Progenitor cell of endocrine pancreas (in vitro differentiated cells): ENCODE results near the gene PRKCE. TPM values are rescaled to one million over a fixed set of nuclear protein-coding genes. Genes with fewer than 3 reads are reported as not detected.

Experiments
- DNase-seq: peaks from one replicate; pipeline ENCODE4 v3.0.0; 2021; ENCODE audit warnings: low spot score; ENCODE audit not compliant: unreplicated experiment
- H3K27ac Mint-ChIP-seq: 2 replicates; pipeline ENCODE4 v1.8.0; 2021; ENCODE audit warnings: mild to moderate bottlenecking, moderate library complexity, mixed read lengths
- H3K27me3 Mint-ChIP-seq: 2 replicates; pipeline ENCODE4 v1.8.0; 2021; ENCODE audit warnings: mixed read lengths
- H3K36me3 Mint-ChIP-seq: 2 replicates; pipeline ENCODE4 v1.8.0; 2022; ENCODE audit warnings: mixed read lengths; ENCODE audit not compliant: insufficient read depth
- H3K4me1 Mint-ChIP-seq: 2 replicates; pipeline ENCODE4 v1.8.0; 2021; ENCODE audit warnings: low read depth, mixed read lengths
- H3K4me3 Mint-ChIP-seq: 2 replicates; pipeline ENCODE4 v1.8.0; 2021; ENCODE audit warnings: low read depth, mild to moderate bottlenecking, moderate library complexity, mixed read lengths
- H3K9me3 Mint-ChIP-seq: 2 replicates; pipeline ENCODE4 v1.8.0; 2021; ENCODE audit warnings: low read depth, mixed read lengths
- total RNA-seq: library from RNA; stranded (reverse); gene quantifications from 2 replicates; pipeline ENCODE4 v1.2.1, GENCODE V29; 2021
- TF ChIP-seq, protein P1 (sequence below): fragments of 200-600 bp; sonication (generic); IDR thresholded peaks from one replicate; pipeline ENCODE4 v1.5.0; 2021; ENCODE audit warnings: antibody characterized with exemption, mild to moderate bottlenecking; ENCODE audit not compliant: unreplicated experiment

PRKCE gene
- total RNA-seq, 1 donor from 2014 or later = 4.2 TPM

DNA sequence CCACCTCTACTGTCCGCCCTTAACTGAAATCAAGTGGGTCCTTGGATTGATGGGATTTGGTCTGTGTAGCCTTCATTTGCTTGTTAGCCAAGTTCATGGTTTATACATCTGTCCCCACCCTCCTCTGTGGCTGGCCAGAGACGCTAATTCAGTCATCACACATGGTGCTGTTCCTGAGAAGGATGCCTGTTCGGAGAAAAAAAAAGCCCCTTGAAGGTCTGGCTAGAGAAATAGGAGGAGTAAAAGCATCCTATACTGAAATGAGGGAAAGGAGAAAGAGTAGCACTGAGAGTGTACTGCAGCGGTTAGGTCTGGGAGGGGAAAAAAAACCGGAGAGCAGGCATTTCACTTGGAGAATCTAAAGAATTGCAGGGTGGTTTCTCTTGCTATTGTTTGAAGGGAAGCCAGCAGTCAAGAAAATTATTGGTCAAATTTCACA, 465.1 kb downstream of the PRKCE start:
- H3K9me3 Mint-ChIP-seq = peaks cover 4% of the 10 kb centered on the region
- H3K36me3 Mint-ChIP-seq = no peaks in the 10 kb centered on the region
- no peaks in the 10 kb centered on the region for H3K27me3 Mint-ChIP-seq
- TF ChIP-seq, protein P1, sequence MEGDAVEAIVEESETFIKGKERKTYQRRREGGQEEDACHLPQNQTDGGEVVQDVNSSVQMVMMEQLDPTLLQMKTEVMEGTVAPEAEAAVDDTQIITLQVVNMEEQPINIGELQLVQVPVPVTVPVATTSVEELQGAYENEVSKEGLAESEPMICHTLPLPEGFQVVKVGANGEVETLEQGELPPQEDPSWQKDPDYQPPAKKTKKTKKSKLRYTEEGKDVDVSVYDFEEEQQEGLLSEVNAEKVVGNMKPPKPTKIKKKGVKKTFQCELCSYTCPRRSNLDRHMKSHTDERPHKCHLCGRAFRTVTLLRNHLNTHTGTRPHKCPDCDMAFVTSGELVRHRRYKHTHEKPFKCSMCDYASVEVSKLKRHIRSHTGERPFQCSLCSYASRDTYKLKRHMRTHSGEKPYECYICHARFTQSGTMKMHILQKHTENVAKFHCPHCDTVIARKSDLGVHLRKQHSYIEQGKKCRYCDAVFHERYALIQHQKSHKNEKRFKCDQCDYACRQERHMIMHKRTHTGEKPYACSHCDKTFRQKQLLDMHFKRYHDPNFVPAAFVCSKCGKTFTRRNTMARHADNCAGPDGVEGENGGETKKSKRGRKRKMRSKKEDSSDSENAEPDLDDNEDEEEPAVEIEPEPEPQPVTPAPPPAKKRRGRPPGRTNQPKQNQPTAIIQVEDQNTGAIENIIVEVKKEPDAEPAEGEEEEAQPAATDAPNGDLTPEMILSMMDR = no peak
- no peak overlapping the region for H3K4me3 Mint-ChIP-seq
- no peak overlapping the region for H3K27ac Mint-ChIP-seq
- no peak for DNase-seq
- H3K4me1 Mint-ChIP-seq = peaks cover 2% of the 10 kb centered on the region

DNA sequence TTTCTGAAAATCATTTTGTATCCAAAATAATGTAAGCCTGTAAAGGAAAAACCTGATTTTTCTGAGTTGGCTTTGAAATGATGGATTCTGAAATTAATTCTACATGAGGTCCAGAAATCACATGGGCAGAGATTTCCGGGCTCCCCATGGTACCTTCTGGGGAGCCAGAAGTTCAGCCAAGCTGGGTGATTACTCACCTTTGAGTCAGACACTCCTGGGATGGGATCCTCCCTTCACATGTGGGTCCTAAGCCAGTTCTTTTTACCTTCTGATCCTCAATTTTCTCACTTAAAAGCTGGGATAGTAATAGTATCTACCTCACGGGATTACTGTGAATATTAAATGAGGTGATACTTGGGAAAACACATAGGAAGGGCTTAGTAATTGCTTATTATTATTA, 465.9 kb downstream of the PRKCE start:
- H3K27me3 Mint-ChIP-seq = no peaks in the 10 kb centered on the region
- H3K4me1 Mint-ChIP-seq = peaks cover 2% of the 10 kb centered on the region
- H3K27ac Mint-ChIP-seq = no peak overlapping the region
- no peak overlapping the region for H3K4me3 Mint-ChIP-seq
- no peaks in the 10 kb centered on the region for H3K9me3 Mint-ChIP-seq
- TF ChIP-seq, protein P1 = no peak
- no peak for DNase-seq
- H3K36me3 Mint-ChIP-seq = no peaks in the 10 kb centered on the region

GRCh38 chr2:46117994-46118393, 466.5 kb downstream of the PRKCE start:
- Mint-ChIP-seq H3K27me3 (no peaks in the 10 kb centered on the region), H3K4me1 (peaks cover 2% of the 10 kb centered on the region), H3K27ac (no peak overlapping the region), H3K36me3 (no peaks in the 10 kb centered on the region), H3K9me3 (no peaks in the 10 kb centered on the region), H3K4me3 (no peak overlapping the region)
- TF ChIP-seq, protein P1 = no peak
- DNase-seq = no peak

- no peak for DNase-seq
- no peaks in the 10 kb centered on the region for H3K9me3 Mint-ChIP-seq
- no peak overlapping the region for H3K27ac Mint-ChIP-seq
- no peaks in the 10 kb centered on the region for H3K36me3 Mint-ChIP-seq
- H3K4me1 Mint-ChIP-seq = peaks cover 5% of the 10 kb centered on the region
- TF ChIP-seq, protein P1 = no peak
- no peaks in the 10 kb centered on the region for H3K27me3 Mint-ChIP-seq
- no peak overlapping the region for H3K4me3 Mint-ChIP-seq
Measured at GRCh38 chr2:46118656-46119371, 467.3 kb downstream of the PRKCE start.

DNA sequence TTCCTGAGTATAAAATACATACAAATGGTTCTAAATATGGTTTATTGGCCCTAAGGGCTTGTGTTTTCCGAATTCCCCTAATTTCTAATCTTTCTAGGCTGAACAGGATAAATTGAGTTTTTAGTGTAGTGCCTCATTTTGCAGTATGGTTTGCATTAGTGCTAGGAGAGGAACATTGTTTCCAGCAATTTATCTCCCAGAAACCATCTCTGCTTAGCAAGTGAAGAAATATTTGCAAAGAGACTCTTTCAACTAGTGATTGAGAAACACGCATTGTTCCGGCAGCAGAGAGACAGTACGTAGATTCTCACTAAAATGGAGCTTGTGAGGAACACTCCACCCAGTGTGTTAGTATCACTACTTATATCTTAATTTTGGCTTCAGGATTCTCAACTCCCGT, 468.0 kb downstream of the PRKCE start:
- no peak overlapping the region for H3K4me3 Mint-ChIP-seq

More for the DNA sequence above, 468.0 kb downstream of the PRKCE start:
- TF ChIP-seq, protein P1 = no peak
- Mint-ChIP-seq H3K27me3 (no peaks in the 10 kb centered on the region), H3K27ac (no peak overlapping the region), H3K4me1 (peaks cover 5% of the 10 kb centered on the region), H3K9me3 (no peaks in the 10 kb centered on the region), H3K36me3 (no peaks in the 10 kb centered on the region)
- DNase-seq = no peak
